B cell (primary cell): Measurements from ENCODE around the gene NKAIN2. TPM values are rescaled to one million over a fixed set of nuclear protein-coding genes. Genes with fewer than 3 reads are reported as not detected.

Experiments used
- ATAC-seq: fragments of 200-7000 bp; cut with Tn5 transposase; one replicate; pipeline ENCODE4 v1.10.0; 2021; ENCODE audit warnings: low read depth, mild to moderate bottlenecking, moderate number of reproducible peaks, moderate library complexity
- CTCF ChIA-PET: fragments of 350-600 bp; sonication (Branson Sonifier 250); formaldehyde crosslinking; loops from one replicate; lab custom pipeline; 2021; ENCODE audit warnings: antibody characterized with exemption, inconsistent platforms; lab: Charles Lee
- POLR2A ChIA-PET: fragments of 350-600 bp; sonication (Branson Sonifier 250); formaldehyde crosslinking; loops from one replicate; lab custom pipeline; 2021; ENCODE audit warnings: antibody characterized with exemption; lab: Charles Lee
- DNase-seq: peaks from one replicate; pipeline ENCODE4 v3.0.0; 2013
- H2AFZ ChIP-seq: 2 replicates; pipeline ENCODE4 v1.6.1; 2012; ENCODE audit warnings: mild to moderate bottlenecking, low read depth, low read length; ENCODE audit not compliant: insufficient read depth, poor library complexity, severe bottlenecking
- H3K27ac ChIP-seq, 2 donors: 1 replicate in 1 of 2; 2 replicates in 1 of 2; pipeline ENCODE4 v1.5.1; 2012 to 2013; ENCODE audit warnings: low read length in 2 of 2, mild to moderate bottlenecking in 2 of 2, moderate library complexity in 1 of 2
- H3K27me3 ChIP-seq, 4 experiments: fragments of 200-600 bp in 1 of 4; sonication (generic) in 1 of 4; replicated peaks in 1 of 4; 1 replicate in 2 of 4; 2 replicates in 2 of 4; pipeline versions ENCODE4 v1.6.1 to v1.7.0; 2013 to 2016; ENCODE audit warnings: low read length in 3 of 4, mild to moderate bottlenecking in 2 of 4, mixed read lengths in 1 of 4, moderate library complexity in 1 of 4; ENCODE audit not compliant: insufficient read depth in 4 of 4, control insufficient read depth in 3 of 4; ENCODE audit errors: control extremely low read depth in 1 of 4
- H3K36me3 ChIP-seq, 2 experiments: replicated peaks in 1 of 2; 1 replicate in 1 of 2; 2 replicates in 1 of 2; pipeline versions ENCODE4 v1.6.1 to v1.7.1; 2013; ENCODE audit warnings: low read length in 1 of 2; ENCODE audit not compliant: insufficient read depth in 2 of 2, control insufficient read depth in 1 of 2; ENCODE audit errors: control extremely low read depth in 1 of 2, extremely low read depth in 1 of 2
- H3K4me1 ChIP-seq, 2 donors: fragments of 200-600 bp in 1 of 2; sonication (generic) in 1 of 2; 1 replicate in 1 of 2; 2 replicates in 1 of 2; pipeline versions ENCODE4 v1.5.1 to v1.6.1; 2013 to 2017; ENCODE audit warnings: low read length in 2 of 2; ENCODE audit not compliant: control insufficient read depth in 2 of 2, insufficient read depth in 2 of 2
- H3K4me2 ChIP-seq: replicated peaks from 2 replicates; pipeline ENCODE3; 2012; ENCODE audit warnings: mild to moderate bottlenecking, low read depth, low read length; ENCODE audit not compliant: poor library complexity, severe bottlenecking
- H3K4me3 ChIP-seq, 5 experiments: fragments of 200-600 bp in 1 of 5; sonication (generic) in 1 of 5; 1 replicate in 3 of 5; 2 replicates in 2 of 5; pipeline versions ENCODE4 v1.5.1 to v1.7.0; 2011 to 2016; ENCODE audit warnings: low read length in 4 of 5, mild to moderate bottlenecking in 4 of 5, low read depth in 2 of 5, control low read depth in 1 of 5, moderate library complexity in 1 of 5; ENCODE audit not compliant: insufficient read depth in 1 of 5; ENCODE audit errors: control extremely low read depth in 1 of 5, extremely low read depth in 1 of 5
- H3K79me2 ChIP-seq: fragments of 200-600 bp; sonication (generic); one replicate; pipeline ENCODE4 v1.6.0; 2016; ENCODE audit warnings: low read length; ENCODE audit not compliant: control insufficient read depth, insufficient read depth
- H3K9ac ChIP-seq: fragments of 200-600 bp; sonication (generic); 2 replicates; pipeline ENCODE4 v1.6.1; 2017; ENCODE audit warnings: mild to moderate bottlenecking, low read length, moderate library complexity
- H3K9me3 ChIP-seq, 3 donors: one replicate each; pipeline versions ENCODE4 v1.6.1 to v1.7.1; 2013; ENCODE audit warnings: low read length in 2 of 3; ENCODE audit not compliant: control insufficient read depth in 2 of 3, insufficient read depth in 1 of 3; ENCODE audit errors: control extremely low read depth in 1 of 3
- H4K20me1 ChIP-seq: 2 replicates; pipeline ENCODE4 v1.6.0; 2012; ENCODE audit warnings: mild to moderate bottlenecking, low read length; ENCODE audit not compliant: insufficient read depth, control insufficient read depth, poor library complexity, severe bottlenecking
- H3K27ac Mint-ChIP-seq: one replicate; pipeline ENCODE4 v1.8.0; 2021; ENCODE audit warnings: mixed read lengths
- H3K27me3 Mint-ChIP-seq: one replicate; pipeline ENCODE4 v1.8.0; 2021; ENCODE audit warnings: mixed read lengths
- H3K4me1 Mint-ChIP-seq: one replicate; pipeline ENCODE4 v1.8.0; 2021; ENCODE audit warnings: mixed read lengths
- H3K4me3 Mint-ChIP-seq: one replicate; pipeline ENCODE4 v1.8.0; 2021; ENCODE audit warnings: mixed read lengths
- H3K9me3 Mint-ChIP-seq: one replicate; pipeline ENCODE4 v1.8.0; 2022; ENCODE audit warnings: mixed read lengths; ENCODE audit not compliant: insufficient read depth
- EZH2 ChIP-seq: IDR thresholded peaks from 2 replicates; pipeline ENCODE4 v1.6.1; 2012; ENCODE audit warnings: borderline replicate concordance, low read depth, mild to moderate bottlenecking, moderate library complexity, low read length; ENCODE audit not compliant: insufficient read depth, poor library complexity, severe bottlenecking
- WGBS: methylation state at CpG from one replicate; pipeline ENCODE4 v1.1.5; 2013; ENCODE audit warnings: missing lambda C conversion rate; ENCODE audit not compliant: insufficient coverage; 5-methylcytosine and 5-hydroxymethylcytosine counted together
- intact Hi-C: fragments of 100-400 bp; cut with micrococcal nuclease; formaldehyde crosslinking; loops from one replicate; pipeline ENCODE4 v1.10.0; 2022
- polyA plus RNA-seq: library from polyadenylated mRNA; depleted of rRNA; stranded (reverse); fragments of >200 nt; gene quantifications from 2 replicates; pipeline ENCODE4 v1.2.3, GENCODE V29; 2012
- total RNA-seq, 2 donors: library from RNA; stranded (reverse); fragments of 120-200 nt in 1 of 2; gene quantifications; 1 replicate in 1 of 2; 2 replicates in 1 of 2; pipeline versions ENCODE4 v1.2.3 to v1.2.4, GENCODE V29; 2013 to 2022
- TF ChIP-seq, protein P1 (sequence below): fragments of 200-600 bp; IDR thresholded peaks from one replicate; pipeline ENCODE4 v1.8.0; 2022; ENCODE audit warnings: antibody characterized with exemption, mild to moderate bottlenecking

Gene NKAIN2
- total and polyA plus RNA-seq, 2 donors (not counting 1 experiment from before 2014, with no cell fraction given) = not detected

DNA sequence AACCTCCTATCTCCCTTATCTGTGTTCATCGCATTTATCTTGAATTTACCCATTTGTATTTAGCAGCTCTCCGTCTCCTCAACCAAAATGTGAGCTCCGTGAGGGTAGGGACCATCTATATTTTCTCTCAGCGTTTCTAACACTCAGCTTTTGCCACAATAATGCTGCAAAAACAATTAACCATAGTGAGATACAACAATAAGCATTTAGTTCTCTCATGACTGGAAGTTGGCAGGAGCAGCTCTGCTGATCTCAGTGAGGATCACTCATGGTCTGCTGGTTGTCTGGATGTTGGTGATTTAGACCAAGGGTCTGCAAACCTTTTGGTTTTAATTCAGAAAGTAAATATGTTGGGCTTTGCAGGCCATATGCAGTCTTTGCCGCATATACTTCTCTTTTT lies 763.7 kb downstream of the NKAIN2 start:
- no peaks in the 10 kb centered on the region for H3K9me3 Mint-ChIP-seq
- DNase-seq = no peak

DNA sequence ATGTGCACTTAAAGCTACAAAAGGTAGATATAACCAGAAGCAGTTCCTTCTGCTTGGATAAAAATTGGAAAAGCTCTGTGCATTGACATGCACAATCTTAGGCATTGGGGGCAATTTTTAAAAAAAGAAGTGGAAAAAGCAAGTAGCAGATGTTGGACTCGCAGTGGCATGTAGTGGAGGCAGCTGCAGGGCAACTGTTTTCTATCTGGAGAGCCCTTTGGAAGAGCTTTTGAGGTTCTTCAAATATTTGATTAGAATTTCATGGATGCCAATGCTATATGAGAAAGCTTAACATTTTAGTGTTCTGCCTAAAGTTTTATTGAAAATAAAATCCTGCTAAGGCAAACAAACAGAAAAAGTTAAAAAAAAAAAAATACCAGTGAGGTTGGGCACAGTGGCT lies 770.3 kb downstream of the NKAIN2 start:
- no peak overlapping the region for H3K4me3 Mint-ChIP-seq
- no peaks in the 10 kb centered on the region for H3K27me3 Mint-ChIP-seq
- no peaks in the 10 kb centered on the region for H3K4me1 Mint-ChIP-seq
- intact Hi-C loops = no loop called here
- no peak overlapping the region for H2AFZ ChIP-seq
- no peaks in the 10 kb centered on the region for H3K27me3 ChIP-seq
- WGBS = 70% methylated on average over 1 of the region's 1 CpG
- CTCF ChIA-PET = no interaction called here
- DNase-seq = no peak
- no peak overlapping the region for H3K4me3 ChIP-seq
- H3K27ac Mint-ChIP-seq = no peak overlapping the region
- no peak overlapping the region for H3K9ac ChIP-seq
- no peaks in the 10 kb centered on the region for H3K36me3 ChIP-seq
- no peaks in the 10 kb centered on the region for H3K4me1 ChIP-seq
- H4K20me1 ChIP-seq = no peaks in the 10 kb centered on the region
- H3K9me3 ChIP-seq = peaks cover 0 to 14% (median 0%) of the 10 kb centered on the region in 3 donors
- no peak for ATAC-seq
- H3K9me3 Mint-ChIP-seq = no peaks in the 10 kb centered on the region
- POLR2A ChIA-PET = no interaction called here
- H3K4me2 ChIP-seq = no peak overlapping the region
- no peak for TF ChIP-seq EZH2
- TF ChIP-seq, protein P1, sequence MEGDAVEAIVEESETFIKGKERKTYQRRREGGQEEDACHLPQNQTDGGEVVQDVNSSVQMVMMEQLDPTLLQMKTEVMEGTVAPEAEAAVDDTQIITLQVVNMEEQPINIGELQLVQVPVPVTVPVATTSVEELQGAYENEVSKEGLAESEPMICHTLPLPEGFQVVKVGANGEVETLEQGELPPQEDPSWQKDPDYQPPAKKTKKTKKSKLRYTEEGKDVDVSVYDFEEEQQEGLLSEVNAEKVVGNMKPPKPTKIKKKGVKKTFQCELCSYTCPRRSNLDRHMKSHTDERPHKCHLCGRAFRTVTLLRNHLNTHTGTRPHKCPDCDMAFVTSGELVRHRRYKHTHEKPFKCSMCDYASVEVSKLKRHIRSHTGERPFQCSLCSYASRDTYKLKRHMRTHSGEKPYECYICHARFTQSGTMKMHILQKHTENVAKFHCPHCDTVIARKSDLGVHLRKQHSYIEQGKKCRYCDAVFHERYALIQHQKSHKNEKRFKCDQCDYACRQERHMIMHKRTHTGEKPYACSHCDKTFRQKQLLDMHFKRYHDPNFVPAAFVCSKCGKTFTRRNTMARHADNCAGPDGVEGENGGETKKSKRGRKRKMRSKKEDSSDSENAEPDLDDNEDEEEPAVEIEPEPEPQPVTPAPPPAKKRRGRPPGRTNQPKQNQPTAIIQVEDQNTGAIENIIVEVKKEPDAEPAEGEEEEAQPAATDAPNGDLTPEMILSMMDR = no peak
- no peaks in the 10 kb centered on the region for H3K79me2 ChIP-seq
- H3K27ac ChIP-seq = no peak overlapping the region

More for the DNA sequence above, 763.7 kb downstream of the NKAIN2 start:
- H3K36me3 ChIP-seq = no peaks in the 10 kb centered on the region
- H3K9me3 ChIP-seq = peaks cover 0 to 10% (median 0%) of the 10 kb centered on the region in 3 donors
- no peaks in the 10 kb centered on the region for H3K79me2 ChIP-seq
- no peak for ATAC-seq
- Mint-ChIP-seq H3K27me3 (no peaks in the 10 kb centered on the region), H3K4me3 (no peak overlapping the region), H3K27ac (no peak overlapping the region), H3K4me1 (no peaks in the 10 kb centered on the region)
- no peak overlapping the region for H2AFZ ChIP-seq
- no peak overlapping the region for H3K4me2 ChIP-seq
- 94% methylated on average over 3 of the region's 5 CpGs for WGBS
- TF ChIP-seq, protein P1 = no peak
- H3K27ac ChIP-seq = no peak overlapping the region
- H3K9ac ChIP-seq = no peak overlapping the region
- no peaks in the 10 kb centered on the region for H3K4me1 ChIP-seq
- ChIA-PET POLR2A (no interaction called here), CTCF (no interaction called here)
- no peaks in the 10 kb centered on the region for H4K20me1 ChIP-seq
- intact Hi-C loops = no loop called here
- no peaks in the 10 kb centered on the region for H3K27me3 ChIP-seq
- no peak overlapping the region for H3K4me3 ChIP-seq
